ENCODE data around the gene KLK13. TPM values are rescaled to one million over a fixed set of nuclear protein-coding genes. Genes with fewer than 3 reads are reported as not detected.

Gene KLK13
- polyA plus RNA-seq, 1 of the 3 experiments (the other 2 are of a cell fraction): not detected

- Histone ChIP-seq H3K4me3 (ENCODE audit: low read depth in 2 of 2, low read length in 1 of 2) (no peak overlapping the region), H3K79me2 (ENCODE audit: insufficient read depth) (no peaks in the 10 kb centered on the region), H3K9me2 (no peaks in the 10 kb centered on the region), H3K4me1 (ENCODE audit: control insufficient read depth in 1 of 2, insufficient read depth in 2 of 2, low read depth in 1 of 2, low read length in 1 of 2) (no peaks in the 10 kb centered on the region), H3K36me3 (replicated peaks in 1 of 2; ENCODE audit: control insufficient read depth in 1 of 2, insufficient read depth in 2 of 2, low read length in 1 of 2) (no peaks in the 10 kb centered on the region), H3F3A (replicated peaks; ENCODE audit: insufficient read depth) (no peaks in the 10 kb centered on the region), H3K9me3 (no peaks in the 10 kb centered on the region), H3K4me2 (peak overlapping the region; percentile 44; the same call in 1 of the 2 replicates), H3K9ac (no peak overlapping the region), H4K20me1 (ENCODE audit: insufficient read depth) (no peaks in the 10 kb centered on the region), H2AFZ (ENCODE audit: low read depth) (no peak overlapping the region), H3K27ac (ENCODE audit: low read depth in 2 of 2, low read length in 1 of 2) (no peak overlapping the region), H3K27me3 (ENCODE audit: insufficient read depth) (peaks cover 76% of the 10 kb centered on the region)
- ChIA-PET CTCF (interaction anchor here (1.1 to 6.0 kb wide), 2 partner anchors 76 to 89 kb away, joined by 4 to 30 read pairs; no protein-coding TSS in a partner anchor), POLR2A (no interaction called here)
- DNase-seq: no peak
- WGBS (ENCODE audit: low lambda C conversion rate): 3% methylated on average over 33 of the region's 68 CpGs
- TF ChIP-seq TAF1 (IDR thresholded peaks at IDR 0.05; ENCODE audit: borderline replicate concordance, low read depth, low read length) (no peak), USF2 (IDR thresholded peaks at IDR 0.05; ENCODE audit: borderline replicate concordance, low read depth, low read length) (no peak), RXRA (IDR thresholded peaks at IDR 0.05; ENCODE audit: borderline replicate concordance, low read depth) (no peak), TCF12 (IDR thresholded peaks at IDR 0.05) (no peak), RCOR1 (IDR thresholded peaks at IDR 0.05; ENCODE audit: low read length) (no peak), EZH2phosphoT487 (IDR thresholded peaks at IDR 0.05; ENCODE audit: borderline replicate concordance, low read depth) (no peak), JUND (IDR thresholded peaks at IDR 0.05) (no peak), POLR2AphosphoS5 (IDR thresholded peaks at IDR 0.05; ENCODE audit: low read depth, low read length) (no peak), SMC3 (IDR thresholded peaks at IDR 0.05; ENCODE audit: low read depth, low read length) (no peak)
- TF ChIP-seq, protein P1, sequence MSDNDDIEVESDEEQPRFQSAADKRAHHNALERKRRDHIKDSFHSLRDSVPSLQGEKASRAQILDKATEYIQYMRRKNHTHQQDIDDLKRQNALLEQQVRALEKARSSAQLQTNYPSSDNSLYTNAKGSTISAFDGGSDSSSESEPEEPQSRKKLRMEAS (IDR thresholded peaks at IDR 0.05; ENCODE audit: low read depth): no peak
- TF ChIP-seq, protein P2, sequence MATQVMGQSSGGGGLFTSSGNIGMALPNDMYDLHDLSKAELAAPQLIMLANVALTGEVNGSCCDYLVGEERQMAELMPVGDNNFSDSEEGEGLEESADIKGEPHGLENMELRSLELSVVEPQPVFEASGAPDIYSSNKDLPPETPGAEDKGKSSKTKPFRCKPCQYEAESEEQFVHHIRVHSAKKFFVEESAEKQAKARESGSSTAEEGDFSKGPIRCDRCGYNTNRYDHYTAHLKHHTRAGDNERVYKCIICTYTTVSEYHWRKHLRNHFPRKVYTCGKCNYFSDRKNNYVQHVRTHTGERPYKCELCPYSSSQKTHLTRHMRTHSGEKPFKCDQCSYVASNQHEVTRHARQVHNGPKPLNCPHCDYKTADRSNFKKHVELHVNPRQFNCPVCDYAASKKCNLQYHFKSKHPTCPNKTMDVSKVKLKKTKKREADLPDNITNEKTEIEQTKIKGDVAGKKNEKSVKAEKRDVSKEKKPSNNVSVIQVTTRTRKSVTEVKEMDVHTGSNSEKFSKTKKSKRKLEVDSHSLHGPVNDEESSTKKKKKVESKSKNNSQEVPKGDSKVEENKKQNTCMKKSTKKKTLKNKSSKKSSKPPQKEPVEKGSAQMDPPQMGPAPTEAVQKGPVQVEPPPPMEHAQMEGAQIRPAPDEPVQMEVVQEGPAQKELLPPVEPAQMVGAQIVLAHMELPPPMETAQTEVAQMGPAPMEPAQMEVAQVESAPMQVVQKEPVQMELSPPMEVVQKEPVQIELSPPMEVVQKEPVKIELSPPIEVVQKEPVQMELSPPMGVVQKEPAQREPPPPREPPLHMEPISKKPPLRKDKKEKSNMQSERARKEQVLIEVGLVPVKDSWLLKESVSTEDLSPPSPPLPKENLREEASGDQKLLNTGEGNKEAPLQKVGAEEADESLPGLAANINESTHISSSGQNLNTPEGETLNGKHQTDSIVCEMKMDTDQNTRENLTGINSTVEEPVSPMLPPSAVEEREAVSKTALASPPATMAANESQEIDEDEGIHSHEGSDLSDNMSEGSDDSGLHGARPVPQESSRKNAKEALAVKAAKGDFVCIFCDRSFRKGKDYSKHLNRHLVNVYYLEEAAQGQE (IDR thresholded peaks at IDR 0.05; ENCODE audit: low read depth, low read length): no peak
- TF ChIP-seq, protein P3, sequence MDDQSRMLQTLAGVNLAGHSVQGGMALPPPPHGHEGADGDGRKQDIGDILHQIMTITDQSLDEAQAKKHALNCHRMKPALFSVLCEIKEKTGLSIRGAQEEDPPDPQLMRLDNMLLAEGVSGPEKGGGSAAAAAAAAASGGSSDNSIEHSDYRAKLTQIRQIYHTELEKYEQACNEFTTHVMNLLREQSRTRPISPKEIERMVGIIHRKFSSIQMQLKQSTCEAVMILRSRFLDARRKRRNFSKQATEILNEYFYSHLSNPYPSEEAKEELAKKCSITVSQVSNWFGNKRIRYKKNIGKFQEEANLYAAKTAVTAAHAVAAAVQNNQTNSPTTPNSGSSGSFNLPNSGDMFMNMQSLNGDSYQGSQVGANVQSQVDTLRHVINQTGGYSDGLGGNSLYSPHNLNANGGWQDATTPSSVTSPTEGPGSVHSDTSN (IDR thresholded peaks at IDR 0.05): no peak
Measured at GRCh38 chr19:51018745-51019543, 45.9 kb downstream of the KLK13 start.

Measured in SK-N-SH (cell line).